Colonic mucosa (tissue), 4 donors: ENCODE measurements around the gene GFER. TPM values are rescaled to one million over a fixed set of nuclear protein-coding genes. Genes with fewer than 3 reads are reported as not detected.
"Not testable (repeated sequence)": the region's sequence is repeated elsewhere in the genome, so short reads cannot be mapped to it uniquely, and the experiment has no call there.

Source experiments
- DNase-seq: peaks from one replicate; pipeline ENCODE4 v3.0.0-alpha.2; 2020
- H3K27ac ChIP-seq: fragments of 200-600 bp; one replicate; pipeline ENCODE4 v1.8.0; 2021
- H3K27me3 ChIP-seq: fragments of 200-600 bp; one replicate; pipeline ENCODE4 v1.8.0; 2021
- H3K36me3 ChIP-seq: fragments of 200-600 bp; one replicate; pipeline ENCODE4 v1.8.0; 2021
- H3K4me1 ChIP-seq: fragments of 200-600 bp; one replicate; pipeline ENCODE4 v1.8.0; 2021; ENCODE audit warnings: mild to moderate bottlenecking
- H3K4me3 ChIP-seq: fragments of 200-600 bp; one replicate; pipeline ENCODE4 v1.8.0; 2021
- H3K9ac ChIP-seq, 2 donors: one replicate each; pipeline ENCODE4 v1.7.0; 2013; ENCODE audit warnings: control low read depth in 2 of 2, low read depth in 2 of 2, low read length in 2 of 2
- H3K9me3 ChIP-seq: fragments of 200-600 bp; one replicate; pipeline ENCODE4 v1.8.0; 2021
- CTCF ChIP-seq: fragments of 200-600 bp; IDR thresholded peaks from one replicate; pipeline ENCODE4 v1.8.0; 2022; ENCODE audit warnings: antibody characterized with exemption, mild to moderate bottlenecking
- intact Hi-C: fragments of 100-400 bp; cut with DNase I; formaldehyde crosslinking; loops from one replicate; pipeline ENCODE4 v1.14.1; 2022
- total RNA-seq, 2 donors: library from RNA; stranded (reverse); fragmentation: NEBNext Ultra II Directional in 1 of 2; extraction: Animal tissue kit (Norgen Biotek cat#: 25700) in 1 of 2; gene quantifications; one replicate each; pipeline ENCODE4 v1.2.1, GENCODE V29; 2021
- donor health status: healthy.
- donor health status: DM: no; HTN: no; CAD: no.
- donor health status: DM: no; HTN: no; CAD: no.

GFER gene
- total RNA-seq, 2 donors from 2014 or later = 76.6 to 79.5 TPM

- peak; percentile 51 for TF ChIP-seq CTCF
- Histone ChIP-seq H3K27me3 (no peaks in the 10 kb centered on the region), H3K4me3 (peak within 1 kb of the TSS; percentile 83), H3K36me3 (no peaks in the 10 kb centered on the region), H3K9me3 (no peaks in the 10 kb centered on the region), H3K4me1 (peaks cover 7% of the 10 kb centered on the region), H3K27ac (peak within 1 kb of the TSS; percentile 79), H3K9ac (peak within 1 kb of the TSS; percentile 84 to 89)
- DNase-seq = peak; percentile 95
- intact Hi-C loops = no loop called here
Observed at GRCh38 chr16:1959269-1960039, 24.5 kb upstream of the GFER start, which contains the start of gene NDUFB10. Gene NDUFB10, plus strand, starts transcription at chr16:1959538. Its CDS starts 87 bp downstream, at chr16:1959625.

- H3K9me3 ChIP-seq = no peaks in the 10 kb centered on the region
- no peak for DNase-seq
- intact Hi-C loops = no loop called here
- peak overlapping the region; percentile 84 to 89 for H3K9ac ChIP-seq
- no peaks in the 10 kb centered on the region for H3K27me3 ChIP-seq
- no peaks in the 10 kb centered on the region for H3K36me3 ChIP-seq
- TF ChIP-seq CTCF = no peak
- peak overlapping the region; percentile 6 for H3K27ac ChIP-seq
- H3K4me3 ChIP-seq = no peak overlapping the region
- H3K4me1 ChIP-seq = peaks cover 7% of the 10 kb centered on the region
Observed at GRCh38 chr16:1960665-1961630, 23.0 kb upstream of the GFER start.

DNA sequence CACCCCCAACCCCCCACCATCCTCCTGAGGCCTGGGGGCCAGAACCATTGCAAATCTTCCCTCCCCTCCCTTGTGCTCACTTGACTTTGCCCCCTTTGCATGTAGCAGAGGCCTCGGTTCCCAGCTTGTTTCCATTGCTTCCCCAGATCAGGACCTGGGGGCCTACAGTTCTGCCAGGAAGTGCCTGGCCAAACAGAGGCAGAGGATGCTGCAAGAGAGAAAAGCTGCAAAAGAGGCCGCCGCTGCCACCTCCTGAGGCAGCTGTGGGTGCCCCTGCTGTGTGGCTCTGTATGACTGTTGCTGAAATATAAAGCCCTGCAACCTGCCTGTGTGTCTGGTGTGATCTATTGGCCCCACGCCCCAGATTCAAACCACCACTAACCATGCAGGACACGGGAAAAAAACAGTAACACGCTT lies 22.3 kb upstream of the GFER start:
- Histone ChIP-seq H3K9ac (no peak overlapping the region), H3K4me3 (no peak overlapping the region), H3K27ac (no peak overlapping the region), H3K9me3 (no peaks in the 10 kb centered on the region), H3K36me3 (no peaks in the 10 kb centered on the region), H3K4me1 (peaks cover 7% of the 10 kb centered on the region), H3K27me3 (no peaks in the 10 kb centered on the region)
- no peak for DNase-seq
- no peak for TF ChIP-seq CTCF
- intact Hi-C loops = no loop called here

- H3K27ac ChIP-seq, intact Hi-C loops, H3K4me3 ChIP-seq, H3K9me3 ChIP-seq, H3K36me3 ChIP-seq, H3K9ac ChIP-seq, H3K27me3 ChIP-seq, H3K4me1 ChIP-seq, DNase-seq: not testable (repeated sequence)
Observed at GRCh38 chr16:1962161-1963153, 21.5 kb upstream of the GFER start.

- intact Hi-C loops = no loop called here
- H3K27me3 ChIP-seq = no peaks in the 10 kb centered on the region
Observed at GRCh38 chr16:1963806-1964505, 20.0 kb upstream of the GFER start.

More at GRCh38 chr16:1963806-1964505, 20.0 kb upstream of the GFER start:
- no peaks in the 10 kb centered on the region for H3K36me3 ChIP-seq
- no peak for TF ChIP-seq CTCF
- H3K4me1 ChIP-seq = peaks cover 6% of the 10 kb centered on the region
- no peaks in the 10 kb centered on the region for H3K9me3 ChIP-seq
- peak overlapping the region; percentile 59 to 77 for H3K9ac ChIP-seq
- DNase-seq = peak; percentile 40
- peak overlapping the region; percentile 89 for H3K27ac ChIP-seq
- H3K4me3 ChIP-seq = peak overlapping the region; percentile 92
